CD4-positive, alpha-beta T cell (primary cell): ENCODE data around the gene RNF144A. TPM values are rescaled to one million over a fixed set of nuclear protein-coding genes. Genes with fewer than 3 reads are reported as not detected.
A peak's percentile ranks its signal among the peaks of the same experiment; 100 is the strongest.

Source experiments
- ATAC-seq: fragments of 200-7000 bp; cut with Tn5 transposase; one replicate; pipeline ENCODE4 v1.10.0; 2022; ENCODE audit warnings: mild to moderate bottlenecking; ENCODE audit not compliant: poor library complexity
- CTCF ChIA-PET: fragments of 350-600 bp; sonication (Branson Sonifier 250); formaldehyde crosslinking; loops from one replicate; lab custom pipeline; 2021; ENCODE audit warnings: antibody characterized with exemption, inconsistent platforms; lab: Charles Lee
- POLR2A ChIA-PET: fragments of 350-600 bp; sonication (Branson Sonifier 250); formaldehyde crosslinking; loops from one replicate; lab custom pipeline; 2021; ENCODE audit warnings: antibody characterized with exemption, inconsistent platforms; lab: Charles Lee
- DNase-seq, 14 experiments: peaks; one replicate each; pipeline ENCODE4 v3.0.0-alpha.2; 2013 to 2020; ENCODE audit warnings: mixed read lengths in 2 of 14
- H3K27ac ChIP-seq, 2 donors: one replicate each; pipeline versions ENCODE4 v1.5.1 to v1.7.0; 2013; ENCODE audit warnings: low read length in 2 of 2, low read depth in 1 of 2, mild to moderate bottlenecking in 1 of 2
- H3K27me3 ChIP-seq, 2 experiments: 1 replicate in 1 of 2; 2 replicates in 1 of 2; pipeline versions ENCODE4 v1.6.1 to v1.7.0; 2013; ENCODE audit warnings: low read length in 2 of 2, control low read depth in 1 of 2, mild to moderate bottlenecking in 1 of 2, moderate library complexity in 1 of 2; ENCODE audit not compliant: insufficient read depth in 2 of 2, control insufficient read depth in 1 of 2
- H3K36me3 ChIP-seq: one replicate; pipeline ENCODE4 v1.6.1; 2013; ENCODE audit warnings: low read length, control low read depth; ENCODE audit not compliant: insufficient read depth
- H3K4me1 ChIP-seq: one replicate; pipeline ENCODE4 v1.6.1; 2013; ENCODE audit warnings: low read length, control low read depth; ENCODE audit not compliant: insufficient read depth
- H3K4me3 ChIP-seq: one replicate; pipeline ENCODE4 v1.5.1; 2013; ENCODE audit warnings: mild to moderate bottlenecking, low read length, moderate library complexity
- H3K9me3 ChIP-seq, 2 experiments: 1 replicate in 1 of 2; 2 replicates in 1 of 2; pipeline versions ENCODE4 v1.6.1 to v1.7.0; 2013; ENCODE audit warnings: low read length in 2 of 2, mild to moderate bottlenecking in 2 of 2, control low read depth in 1 of 2, moderate library complexity in 1 of 2; ENCODE audit not compliant: control insufficient read depth in 1 of 2, insufficient read depth in 1 of 2
- H3K27ac Mint-ChIP-seq: one replicate; pipeline ENCODE4 v1.8.0; 2020; ENCODE audit warnings: mixed read lengths
- H3K27me3 Mint-ChIP-seq: one replicate; pipeline ENCODE4 v1.8.0; 2021; ENCODE audit warnings: mixed read lengths
- H3K36me3 Mint-ChIP-seq: one replicate; pipeline ENCODE4 v1.8.0; 2021; ENCODE audit warnings: low read depth, mixed read lengths
- H3K4me1 Mint-ChIP-seq: one replicate; pipeline ENCODE4 v1.8.0; 2021; ENCODE audit warnings: low read depth, mixed read lengths
- H3K4me3 Mint-ChIP-seq: one replicate; pipeline ENCODE4 v1.8.0; 2020; ENCODE audit warnings: mild to moderate bottlenecking, mixed read lengths
- H3K9me3 Mint-ChIP-seq: one replicate; pipeline ENCODE4 v1.8.0; 2020; ENCODE audit warnings: mixed read lengths
- intact Hi-C, 2 experiments: fragments of 100-400 bp; cut with DNase I in 1 of 2; cut with micrococcal nuclease in 1 of 2; formaldehyde crosslinking; loops; one replicate each; pipeline versions ENCODE4 v1.15.1 to v1.9.0; 2023 to 2025; cut with DNase I, micrococcal nuclease
- total RNA-seq, 174 experiments: library from RNA in 2 of 174; stranded (reverse) in 2 of 174; gene quantifications; one replicate each; pipeline ENCODE4 v1.2.3 and lab custom pipeline; 2021 to 2026
- TF ChIP-seq, protein P1 (sequence below): fragments of 200-600 bp; IDR thresholded peaks from one replicate; pipeline ENCODE4 v1.8.0; 2022; ENCODE audit warnings: antibody characterized with exemption, mild to moderate bottlenecking

Gene RNF144A
- total RNA-seq, 2 experiments from 2014 or later, result 39.0 to 40.1 TPM

DNA sequence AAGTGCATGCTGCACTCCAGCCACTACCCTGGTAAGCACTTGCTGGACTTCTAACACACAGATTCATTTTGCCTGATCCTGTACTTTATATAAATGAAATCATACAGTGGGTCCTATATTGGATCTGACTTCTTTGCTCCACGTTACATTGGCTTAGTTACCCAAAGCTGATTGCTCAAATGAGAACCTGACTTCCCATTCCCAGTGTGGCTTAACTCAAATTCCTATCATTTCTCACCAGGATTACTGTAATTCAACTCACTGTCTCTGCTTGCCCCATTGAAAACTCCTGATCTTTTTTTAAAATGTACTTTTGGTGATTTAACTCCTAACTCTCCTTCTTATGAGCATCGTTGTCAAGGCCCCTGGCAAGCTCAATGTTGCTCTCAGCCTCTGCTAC, 38.2 kb upstream of the RNF144A start:
- Mint-ChIP-seq H3K9me3 (peaks cover 1% of the 10 kb centered on the region), H3K27me3 (no peaks in the 10 kb centered on the region), H3K27ac (peak overlapping the region; percentile 92), H3K4me1 (peaks cover 68% of the 10 kb centered on the region), H3K36me3 (peaks cover 10% of the 10 kb centered on the region), H3K4me3 (peak overlapping the region; percentile 90)
- Histone ChIP-seq H3K4me3 (peak overlapping the region; percentile 56), H3K4me1 (peaks cover 25% of the 10 kb centered on the region), H3K27me3 (no peaks in the 10 kb centered on the region), H3K9me3 (no peaks in the 10 kb centered on the region), H3K36me3 (no peaks in the 10 kb centered on the region), H3K27ac (peak overlapping the region in 1 of 2 donors; percentile 23)
- no peak for ATAC-seq
- ChIA-PET POLR2A (interaction anchor here (0.9 to 5.5 kb wide), 5 partner anchors 9 to 39 kb away, joined by 3 to 132 read pairs (median 5); partner anchors contain the start of gene CMPK2), CTCF (interaction anchor here (1.6 to 5.1 kb wide), 2 partner anchors 13 to 17 kb away, joined by 7 to 38 read pairs; partner anchors contain the start of gene CMPK2)
- intact Hi-C loops, result loop anchor here in 1 of 2 experiments (5.0 kb wide), 1 partner anchor 33 kb away; no protein-coding TSS in a partner anchor
- DNase-seq, result no peak
- TF ChIP-seq, protein P1, sequence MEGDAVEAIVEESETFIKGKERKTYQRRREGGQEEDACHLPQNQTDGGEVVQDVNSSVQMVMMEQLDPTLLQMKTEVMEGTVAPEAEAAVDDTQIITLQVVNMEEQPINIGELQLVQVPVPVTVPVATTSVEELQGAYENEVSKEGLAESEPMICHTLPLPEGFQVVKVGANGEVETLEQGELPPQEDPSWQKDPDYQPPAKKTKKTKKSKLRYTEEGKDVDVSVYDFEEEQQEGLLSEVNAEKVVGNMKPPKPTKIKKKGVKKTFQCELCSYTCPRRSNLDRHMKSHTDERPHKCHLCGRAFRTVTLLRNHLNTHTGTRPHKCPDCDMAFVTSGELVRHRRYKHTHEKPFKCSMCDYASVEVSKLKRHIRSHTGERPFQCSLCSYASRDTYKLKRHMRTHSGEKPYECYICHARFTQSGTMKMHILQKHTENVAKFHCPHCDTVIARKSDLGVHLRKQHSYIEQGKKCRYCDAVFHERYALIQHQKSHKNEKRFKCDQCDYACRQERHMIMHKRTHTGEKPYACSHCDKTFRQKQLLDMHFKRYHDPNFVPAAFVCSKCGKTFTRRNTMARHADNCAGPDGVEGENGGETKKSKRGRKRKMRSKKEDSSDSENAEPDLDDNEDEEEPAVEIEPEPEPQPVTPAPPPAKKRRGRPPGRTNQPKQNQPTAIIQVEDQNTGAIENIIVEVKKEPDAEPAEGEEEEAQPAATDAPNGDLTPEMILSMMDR, result no peak

- Mint-ChIP-seq H3K27ac (peak overlapping the region; percentile 92), H3K27me3 (no peaks in the 10 kb centered on the region), H3K36me3 (peaks cover 17% of the 10 kb centered on the region), H3K9me3 (no peaks in the 10 kb centered on the region), H3K4me1 (peaks cover 65% of the 10 kb centered on the region), H3K4me3 (peak overlapping the region; percentile 87)
- ATAC-seq (peak; percentile 61), DNase-seq (peak in 6 of 14 experiments; percentile 10 to 60 (median 38))
- POLR2A ChIA-PET, result interaction anchor here (0.7 to 5.5 kb wide), 7 partner anchors 13 to 178 kb away, joined by 3 to 132 read pairs (median 4); partner anchors contain the start of gene CMPK2
- CTCF ChIA-PET, result interaction anchor here (1.6 to 5.1 kb wide), 2 partner anchors 14 to 16 kb away, joined by 7 to 38 read pairs; partner anchors contain the start of gene CMPK2
- intact Hi-C loops, result no loop called here
- Histone ChIP-seq H3K27me3 (no peaks in the 10 kb centered on the region), H3K4me1 (peaks cover 25% of the 10 kb centered on the region), H3K27ac (peak overlapping the region in 1 of 2 donors; percentile 56), H3K9me3 (no peaks in the 10 kb centered on the region), H3K36me3 (no peaks in the 10 kb centered on the region), H3K4me3 (no peak overlapping the region)
- TF ChIP-seq, protein P1, result no peak
Measured at GRCh38 chr2:6880200-6880733, 36.9 kb upstream of the RNF144A start.

- CTCF ChIA-PET, result interaction anchor here (5.1 kb wide), 1 partner anchor 15 kb away, joined by 38 read pairs; the partner anchor contains the start of gene CMPK2
- no peak for DNase-seq
- POLR2A ChIA-PET, result interaction anchor here (0.7 to 5.5 kb wide), 6 partner anchors 14 to 177 kb away, joined by 3 to 132 read pairs (median 4); partner anchors contain the start of gene CMPK2
Measured at GRCh38 chr2:6881046-6881445, 36.2 kb upstream of the RNF144A start.

More at GRCh38 chr2:6881046-6881445, 36.2 kb upstream of the RNF144A start:
- peaks cover 25% of the 10 kb centered on the region for H3K4me1 ChIP-seq
- H3K27me3 ChIP-seq, result no peaks in the 10 kb centered on the region
- H3K36me3 ChIP-seq, result no peaks in the 10 kb centered on the region
- Mint-ChIP-seq H3K9me3 (no peaks in the 10 kb centered on the region), H3K4me1 (peaks cover 62% of the 10 kb centered on the region), H3K27me3 (no peaks in the 10 kb centered on the region), H3K36me3 (peaks cover 25% of the 10 kb centered on the region), H3K27ac (peak overlapping the region; percentile 92), H3K4me3 (peak overlapping the region; percentile 54)
- intact Hi-C loops, result no loop called here
- TF ChIP-seq, protein P1, result no peak
- H3K4me3 ChIP-seq, result no peak overlapping the region
- no peak overlapping the region for H3K27ac ChIP-seq
- no peak for ATAC-seq
- H3K9me3 ChIP-seq, result no peaks in the 10 kb centered on the region
